Spleen (tissue), 7 donors: ENCODE results near the gene NCR3LG1.

Source experiments
- POLR2A ChIP-seq, 3 donors: fragments of 450-650 bp; IDR thresholded peaks; one replicate each; pipeline ENCODE4 v1.5.1; 2017; ENCODE audit warnings: antibody characterized with exemption in 3 of 3, mild to moderate bottlenecking in 1 of 3
- TF ChIP-seq, protein P1 (sequence below), 11 experiments: fragments of 200-600 bp in 7 of 11; fragments of 450-650 bp in 4 of 11; sonication (generic) in 4 of 11; IDR thresholded peaks in 8 of 11; conservative IDR thresholded peaks in 3 of 11; 1 replicate in 7 of 11; 2 replicates in 4 of 11; pipeline versions ENCODE4 v1.4.0 to v1.8.0; 2016 to 2021; ENCODE audit warnings: antibody characterized with exemption in 11 of 11, inconsistent platforms in 4 of 11, mild to moderate bottlenecking in 1 of 11
- donor health status: DM: no; HTN: no; CAD: no; lungs with moderate emphysema.
- donor health status: DM: no; HTN: no; CAD: no.
- donor health status: DM: no; HTN: no; CAD: no.

DNA sequence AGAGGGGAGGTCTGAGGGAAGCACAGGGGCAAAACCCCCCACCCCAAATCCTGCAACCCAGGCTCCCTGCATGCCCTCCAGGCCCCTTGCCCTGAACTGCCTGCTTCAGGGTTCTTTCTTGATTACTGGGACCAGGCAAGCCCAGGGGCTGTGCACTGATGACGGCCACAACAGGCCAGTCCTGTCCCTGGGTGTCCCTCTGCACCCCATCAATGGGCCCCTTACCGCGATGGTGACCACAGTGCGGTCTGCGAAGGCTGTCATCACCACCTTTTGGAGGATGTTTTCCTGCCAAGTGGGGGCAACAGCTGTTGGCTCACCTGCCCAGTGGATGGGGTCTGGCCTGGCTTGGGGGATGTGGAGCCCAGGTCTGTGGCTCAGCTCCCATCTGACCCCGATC, 41.9 kb downstream of the NCR3LG1 start:
- TF ChIP-seq, protein P1, sequence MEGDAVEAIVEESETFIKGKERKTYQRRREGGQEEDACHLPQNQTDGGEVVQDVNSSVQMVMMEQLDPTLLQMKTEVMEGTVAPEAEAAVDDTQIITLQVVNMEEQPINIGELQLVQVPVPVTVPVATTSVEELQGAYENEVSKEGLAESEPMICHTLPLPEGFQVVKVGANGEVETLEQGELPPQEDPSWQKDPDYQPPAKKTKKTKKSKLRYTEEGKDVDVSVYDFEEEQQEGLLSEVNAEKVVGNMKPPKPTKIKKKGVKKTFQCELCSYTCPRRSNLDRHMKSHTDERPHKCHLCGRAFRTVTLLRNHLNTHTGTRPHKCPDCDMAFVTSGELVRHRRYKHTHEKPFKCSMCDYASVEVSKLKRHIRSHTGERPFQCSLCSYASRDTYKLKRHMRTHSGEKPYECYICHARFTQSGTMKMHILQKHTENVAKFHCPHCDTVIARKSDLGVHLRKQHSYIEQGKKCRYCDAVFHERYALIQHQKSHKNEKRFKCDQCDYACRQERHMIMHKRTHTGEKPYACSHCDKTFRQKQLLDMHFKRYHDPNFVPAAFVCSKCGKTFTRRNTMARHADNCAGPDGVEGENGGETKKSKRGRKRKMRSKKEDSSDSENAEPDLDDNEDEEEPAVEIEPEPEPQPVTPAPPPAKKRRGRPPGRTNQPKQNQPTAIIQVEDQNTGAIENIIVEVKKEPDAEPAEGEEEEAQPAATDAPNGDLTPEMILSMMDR (IDR thresholded peaks at IDR 0.05 in 8 of 11, conservative IDR thresholded peaks at IDR 0.05 in 3 of 11) = no peak
- TF ChIP-seq POLR2A (IDR thresholded peaks at IDR 0.05) = no peak
